ENCODE results near the gene GPR35. TPM values are rescaled to one million over a fixed set of nuclear protein-coding genes. Genes with fewer than 3 reads are reported as not detected.
A peak's percentile ranks its signal among the peaks of the same experiment; 100 is the strongest.

The GPR35 gene
- total and polyA plus RNA-seq, 4 experiments from 2014 or later = 0.71 to 6.8 (median 3.8) TPM

DNA sequence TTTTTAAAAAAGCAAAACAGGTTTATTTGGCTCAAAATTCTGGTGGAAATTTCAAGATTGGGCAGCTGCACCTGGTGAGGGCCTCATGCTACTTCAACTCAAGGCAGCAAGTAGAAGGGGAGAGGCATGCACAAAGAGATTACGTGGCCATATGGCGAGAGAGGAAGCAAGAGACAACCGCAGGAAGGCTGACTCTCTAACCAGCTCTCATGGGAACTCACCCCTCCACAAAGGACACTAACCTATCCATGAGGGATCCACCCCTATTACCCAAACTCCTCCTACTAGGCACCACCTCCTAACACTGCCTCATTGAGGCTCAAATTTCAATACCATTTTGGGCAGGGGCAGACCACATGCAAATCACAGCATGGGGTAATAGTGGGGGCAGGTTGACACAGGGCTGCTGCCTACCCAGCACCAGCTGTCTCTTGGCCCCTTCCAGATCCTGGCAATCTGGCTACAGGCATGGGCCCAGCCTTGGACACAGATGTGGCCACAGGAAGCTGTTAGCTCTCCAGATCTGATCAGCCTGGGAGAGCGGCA, 40.7 kb upstream of the GPR35 start:
- H3K27me3 Mint-ChIP-seq = no peaks in the 10 kb centered on the region
- Histone ChIP-seq H3K36me3 (ENCODE audit: insufficient read depth, low read length) (peaks cover 7% of the 10 kb centered on the region), H3K4me1 (ENCODE audit: insufficient read depth, low read length) (peaks cover 54% of the 10 kb centered on the region), H3K27ac (ENCODE audit: low read depth, low read length) (no peak overlapping the region), H3K4me3 (ENCODE audit: low read length in 2 of 2) (no peak overlapping the region), H3K27me3 (ENCODE audit: insufficient read depth, low read length) (no peaks in the 10 kb centered on the region), H3K9me3 (ENCODE audit: control insufficient read depth in 1 of 2, low read length in 2 of 2) (no peaks in the 10 kb centered on the region)
- peaks cover 29 to 39% of the 10 kb centered on the region in 2 donors for H3K36me3 Mint-ChIP-seq
- peaks cover 31 to 72% (median 54%) of the 10 kb centered on the region in 4 donors for H3K4me1 Mint-ChIP-seq
- POLR2A ChIA-PET (ENCODE audit: partially characterized antibody) = interaction anchor here (5.1 to 7.7 kb wide), 2 partner anchors 16 to 39 kb away, joined by 69 to 461 read pairs; partner anchors contain the start of genes DUSP28, GPR35 and RNPEPL1
- CTCF ChIA-PET (ENCODE audit: partially characterized antibody) = interaction anchor here (1.5 to 5.3 kb wide), 4 partner anchors 18 to 70 kb away, joined by 4 to 61 read pairs (median 36); partner anchors contain the start of genes ANKMY1 and DUSP28
- peak overlapping the region; percentile 46 to 97 (median 72) for H3K4me3 Mint-ChIP-seq
- H3K27ac Mint-ChIP-seq = peak overlapping the region in 4 of 7 donors; percentile 46 to 83 (median 70)
- peaks cover 0 to 2% (median 0%) of the 10 kb centered on the region in 8 donors for H3K9me3 Mint-ChIP-seq
- intact Hi-C loops (cut with micrococcal nuclease) = no loop called here
- DNase-seq = peak in 1 of 5 donors; percentile 35

- POLR2A ChIA-PET (ENCODE audit: partially characterized antibody) = interaction anchor here (1.4 to 7.7 kb wide), 6 partner anchors 16 to 730 kb away, joined by 4 to 461 read pairs (median 8); partner anchors contain the start of genes DUSP28, GPR35, HDLBP and RNPEPL1
- peak overlapping the region; percentile 80 for H3K27ac ChIP-seq (ENCODE audit: low read depth, low read length)
- no peaks in the 10 kb centered on the region for H3K9me3 ChIP-seq (ENCODE audit: control insufficient read depth in 1 of 2, low read length in 2 of 2)
- CTCF ChIA-PET (ENCODE audit: partially characterized antibody) = interaction anchor here (1.2 to 5.3 kb wide), 8 partner anchors 14 to 71 kb away, joined by 4 to 61 read pairs (median 9); partner anchors contain the start of genes ANKMY1, DUSP28 and GPR35
- H3K4me1 ChIP-seq (ENCODE audit: insufficient read depth, low read length) = peaks cover 48% of the 10 kb centered on the region
- H3K4me3 Mint-ChIP-seq = peak overlapping the region; percentile 61 to 97 (median 92)
- peaks cover 26 to 66% (median 49%) of the 10 kb centered on the region in 4 donors for H3K4me1 Mint-ChIP-seq
- peak overlapping the region in 6 of 7 donors; percentile 46 to 97 (median 75) for H3K27ac Mint-ChIP-seq
- peaks cover 29 to 34% of the 10 kb centered on the region in 2 donors for H3K36me3 Mint-ChIP-seq
- H3K27me3 ChIP-seq (ENCODE audit: insufficient read depth, low read length) = no peaks in the 10 kb centered on the region
- H3K4me3 ChIP-seq (ENCODE audit: low read length in 2 of 2) = peak overlapping the region in 1 of 2 donors; percentile 99
- peaks cover 0 to 2% (median 0%) of the 10 kb centered on the region in 8 donors for H3K9me3 Mint-ChIP-seq
- peaks cover 12% of the 10 kb centered on the region for H3K36me3 ChIP-seq (ENCODE audit: insufficient read depth, low read length)
- DNase-seq = no peak
- no peaks in the 10 kb centered on the region for H3K27me3 Mint-ChIP-seq
- intact Hi-C loops (cut with micrococcal nuclease) = no loop called here
Measured at GRCh38 chr2:240585101-240585500, 40.2 kb upstream of the GPR35 start.

GRCh38 chr2:240585681-240586197, 39.5 kb upstream of the GPR35 start:
- H3K27me3 ChIP-seq (ENCODE audit: insufficient read depth, low read length) = no peaks in the 10 kb centered on the region
- peak overlapping the region; percentile 90 to 97 (median 94) for H3K4me3 Mint-ChIP-seq
- H3K9me3 ChIP-seq (ENCODE audit: control insufficient read depth in 1 of 2, low read length in 2 of 2) = no peaks in the 10 kb centered on the region
- H3K4me3 ChIP-seq (ENCODE audit: low read length in 2 of 2) = peak overlapping the region; percentile 63 to 99
- peaks cover 0 to 1% (median 0%) of the 10 kb centered on the region in 8 donors for H3K9me3 Mint-ChIP-seq
- H3K27me3 Mint-ChIP-seq = no peaks in the 10 kb centered on the region
- peaks cover 13% of the 10 kb centered on the region for H3K36me3 ChIP-seq (ENCODE audit: insufficient read depth, low read length)
- H3K36me3 Mint-ChIP-seq = peaks cover 25 to 33% of the 10 kb centered on the region in 2 donors
- peak overlapping the region; percentile 95 to 98 (median 96) for H3K27ac Mint-ChIP-seq
- CTCF ChIA-PET (ENCODE audit: partially characterized antibody) = interaction anchor here (0.7 to 5.3 kb wide), 10 partner anchors 8 to 254 kb away, joined by 3 to 61 read pairs (median 6); partner anchors contain the start of genes ANKMY1 and GPR35
- DNase-seq = peak in 1 of 5 donors; percentile 38
- intact Hi-C loops (cut with micrococcal nuclease) = loop anchor here (1.0 to 2.0 kb wide), 4 partner anchors 19 to 71 kb away; no protein-coding TSS in a partner anchor
- peaks cover 25 to 63% (median 44%) of the 10 kb centered on the region in 4 donors for H3K4me1 Mint-ChIP-seq
- peaks cover 42% of the 10 kb centered on the region for H3K4me1 ChIP-seq (ENCODE audit: insufficient read depth, low read length)
- POLR2A ChIA-PET (ENCODE audit: partially characterized antibody) = interaction anchor here (0.9 to 7.7 kb wide), 14 partner anchors 9 to 729 kb away, joined by 3 to 461 read pairs (median 4); partner anchors contain the start of genes DUSP28, GPR35, HDLBP and MTERF4
- H3K27ac ChIP-seq (ENCODE audit: low read depth, low read length) = peak overlapping the region; percentile 80

DNA sequence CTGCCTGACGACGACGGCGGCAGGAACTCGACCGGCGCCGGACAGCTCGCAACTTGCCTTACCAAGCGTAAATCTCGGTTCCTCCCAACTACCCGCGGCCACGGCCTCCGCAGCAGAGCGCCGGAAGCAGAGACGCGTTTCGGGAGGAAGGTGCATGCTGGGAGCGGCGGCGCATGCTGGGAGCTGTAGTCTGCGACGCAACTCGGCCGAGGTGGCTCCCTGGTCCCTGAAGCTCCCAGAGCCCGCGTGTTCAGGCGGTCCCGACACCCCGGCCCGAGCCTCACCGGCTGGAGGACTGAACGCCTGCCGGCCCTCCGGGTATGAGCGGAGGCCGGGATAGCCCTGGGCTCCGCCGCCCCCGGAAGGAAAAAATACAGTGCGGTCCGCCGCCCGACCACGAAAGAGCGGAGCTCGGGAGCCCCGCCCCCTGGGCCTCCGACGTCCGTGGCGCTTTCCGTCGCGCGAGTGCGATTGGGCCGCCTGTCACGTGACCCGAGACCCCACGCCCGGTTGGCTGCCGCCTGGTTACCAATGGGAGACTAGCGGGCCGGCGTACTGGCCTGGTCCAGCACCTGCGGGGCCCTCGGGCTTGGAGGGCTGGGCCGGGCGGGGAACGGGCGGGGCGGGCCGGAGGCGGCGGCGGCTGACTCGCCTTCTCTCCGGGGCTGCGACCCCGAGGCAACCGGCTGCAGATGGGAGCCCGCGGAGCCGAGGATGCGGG, 38.9 kb upstream of the GPR35 start, which contains the start of gene CAPN10:
TSS of gene CAPN10 (plus strand) at position 537 of the 721 bp plus-strand sequence. CDS start at position 715, 178 bp downstream.
- DNase-seq = peak; percentile 96 to 98 (median 97)
- H3K4me1 Mint-ChIP-seq = peaks cover 25 to 63% (median 44%) of the 10 kb centered on the region in 4 donors
- ChIA-PET POLR2A (ENCODE audit: partially characterized antibody) (interaction anchor here (0.9 to 7.7 kb wide), 16 partner anchors 8 to 1031 kb away, joined by 3 to 461 read pairs (median 4); partner anchors contain the start of genes DUSP28, GPR35, HDLBP and MTERF4), CTCF (ENCODE audit: partially characterized antibody) (interaction anchor here (0.7 to 5.3 kb wide), 11 partner anchors 9 to 254 kb away, joined by 3 to 61 read pairs (median 6); partner anchors contain the start of genes ANKMY1, GPR35 and RNPEPL1)
- peak within 1 kb of the TSS; percentile 95 to 98 (median 96) for H3K27ac Mint-ChIP-seq
- H3K36me3 ChIP-seq (ENCODE audit: insufficient read depth, low read length) = peaks cover 19% of the 10 kb centered on the region
- no peaks in the 10 kb centered on the region for H3K27me3 Mint-ChIP-seq
- peaks cover 38% of the 10 kb centered on the region for H3K4me1 ChIP-seq (ENCODE audit: insufficient read depth, low read length)
- H3K9me3 Mint-ChIP-seq = peaks cover 0 to 1% (median 0%) of the 10 kb centered on the region in 8 donors
- no peaks in the 10 kb centered on the region for H3K9me3 ChIP-seq (ENCODE audit: control insufficient read depth in 1 of 2, low read length in 2 of 2)
- intact Hi-C loops (cut with micrococcal nuclease) = loop anchor here (1.0 to 2.0 kb wide), 4 partner anchors 20 to 72 kb away; no protein-coding TSS in a partner anchor
- H3K4me3 Mint-ChIP-seq = peak within 1 kb of the TSS; percentile 93 to 98 (median 96)
- peak within 1 kb of the TSS; percentile 63 to 99 for H3K4me3 ChIP-seq (ENCODE audit: low read length in 2 of 2)
- H3K27me3 ChIP-seq (ENCODE audit: insufficient read depth, low read length) = no peaks in the 10 kb centered on the region
- peak within 1 kb of the TSS; percentile 80 for H3K27ac ChIP-seq (ENCODE audit: low read depth, low read length)
- peaks cover 20 to 39% of the 10 kb centered on the region in 2 donors for H3K36me3 Mint-ChIP-seq

DNA sequence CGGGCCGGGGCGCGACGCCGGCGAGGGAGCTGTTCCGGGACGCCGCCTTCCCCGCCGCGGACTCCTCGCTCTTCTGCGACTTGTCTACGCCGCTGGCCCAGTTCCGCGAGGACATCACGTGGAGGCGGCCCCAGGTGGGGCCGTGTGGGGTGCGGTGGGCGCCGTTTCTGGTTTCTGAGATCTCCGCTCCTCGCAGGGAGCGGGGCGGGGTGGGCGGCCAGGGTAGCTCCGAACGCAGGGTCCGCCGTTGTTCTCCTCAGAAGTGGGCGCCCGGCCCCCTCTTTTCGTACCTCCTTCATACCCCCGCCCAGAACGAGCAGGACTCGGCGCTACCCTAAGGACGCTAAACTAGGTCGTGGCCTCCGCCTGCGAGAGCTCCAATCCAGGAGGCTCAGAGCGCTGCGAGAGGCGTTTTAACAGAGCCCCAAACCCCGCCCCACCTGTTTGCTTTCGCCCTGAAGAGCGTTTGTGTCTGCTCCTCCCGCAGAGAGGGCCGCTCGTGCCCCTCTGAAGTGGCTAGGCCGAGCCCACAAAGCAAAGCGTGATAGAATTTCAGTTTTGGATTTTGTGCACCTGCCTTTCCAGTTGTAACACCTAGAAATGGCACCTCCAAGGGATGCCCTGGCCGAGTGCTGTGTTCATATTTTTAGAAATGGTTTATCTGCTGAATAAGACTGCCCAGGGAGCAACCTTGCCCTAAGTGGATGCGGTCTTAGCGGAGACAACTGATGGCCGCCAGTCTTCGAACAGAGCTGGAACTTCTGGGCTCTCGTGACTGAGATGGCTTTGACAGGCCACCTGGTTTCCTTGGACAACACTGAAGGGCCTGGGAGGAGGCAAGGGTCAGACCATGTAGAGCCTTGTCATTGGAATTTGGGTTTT, 38.1 kb upstream of the GPR35 start:
- Histone ChIP-seq H3K36me3 (ENCODE audit: insufficient read depth, low read length) (peaks cover 25% of the 10 kb centered on the region), H3K4me3 (ENCODE audit: low read length in 2 of 2) (peak overlapping the region; percentile 26 to 99), H3K27ac (ENCODE audit: low read depth, low read length) (peak overlapping the region; percentile 80), H3K9me3 (ENCODE audit: control insufficient read depth in 1 of 2, low read length in 2 of 2) (no peaks in the 10 kb centered on the region), H3K27me3 (ENCODE audit: insufficient read depth, low read length) (no peaks in the 10 kb centered on the region), H3K4me1 (ENCODE audit: insufficient read depth, low read length) (peaks cover 38% of the 10 kb centered on the region)
- Mint-ChIP-seq H3K4me3 (peak overlapping the region; percentile 89 to 98 (median 94)), H3K4me1 (peaks cover 26 to 61% (median 40%) of the 10 kb centered on the region in 4 donors), H3K27ac (peak overlapping the region; percentile 88 to 95 (median 94)), H3K27me3 (no peaks in the 10 kb centered on the region), H3K36me3 (peaks cover 12 to 40% of the 10 kb centered on the region in 2 donors), H3K9me3 (no peaks in the 10 kb centered on the region)
- intact Hi-C loops (cut with micrococcal nuclease) = loop anchor here (1.0 to 2.0 kb wide), 4 partner anchors 21 to 73 kb away; no protein-coding TSS in a partner anchor
- ChIA-PET CTCF (ENCODE audit: partially characterized antibody) (interaction anchor here (1.3 to 5.3 kb wide), 10 partner anchors 7 to 73 kb away, joined by 3 to 61 read pairs (median 9); partner anchors contain the start of genes ANKMY1 and RNPEPL1), POLR2A (ENCODE audit: partially characterized antibody) (interaction anchor here (0.9 to 7.7 kb wide), 13 partner anchors 14 to 1030 kb away, joined by 3 to 461 read pairs (median 5); partner anchors contain the start of genes DUSP28, GPR35, HDLBP and MTERF4)
- DNase-seq = peak; percentile 53 to 80 (median 55)
